HG03045 (cell line): Measurements from ENCODE around the gene TPBG.
"Not testable (repeated sequence)": the region's sequence is repeated elsewhere in the genome, so short reads cannot be mapped to it uniquely, and the experiment has no call there.

Experiments
- ATAC-seq: cut with Tn5 transposase; IDR thresholded peaks from one replicate; pipeline ENCODE4 v1.9.1; 2021; ENCODE audit warnings: mild to moderate bottlenecking, moderate library complexity; ENCODE audit not compliant: unreplicated experiment

Gene TPBG

DNA sequence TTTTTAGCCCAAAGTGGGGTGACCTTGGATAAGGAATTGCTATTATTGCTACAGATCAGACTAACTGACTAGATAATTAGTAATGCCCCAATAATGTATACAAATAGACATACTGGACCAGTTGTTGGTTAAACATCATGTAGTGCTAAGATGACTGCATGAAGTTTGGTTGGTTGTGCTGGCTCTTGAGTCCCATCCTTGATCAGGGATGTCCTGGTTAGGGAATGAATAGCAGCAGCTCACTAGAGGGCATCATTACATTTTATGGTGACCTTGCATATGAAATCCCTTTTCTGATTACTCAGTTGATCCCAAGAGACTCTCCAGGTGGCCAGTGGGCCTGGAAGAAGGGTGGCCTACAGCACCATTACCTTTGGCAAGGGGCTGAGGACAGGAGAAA, 10.9 kb downstream of the TPBG start:
- ATAC-seq: no peak

DNA sequence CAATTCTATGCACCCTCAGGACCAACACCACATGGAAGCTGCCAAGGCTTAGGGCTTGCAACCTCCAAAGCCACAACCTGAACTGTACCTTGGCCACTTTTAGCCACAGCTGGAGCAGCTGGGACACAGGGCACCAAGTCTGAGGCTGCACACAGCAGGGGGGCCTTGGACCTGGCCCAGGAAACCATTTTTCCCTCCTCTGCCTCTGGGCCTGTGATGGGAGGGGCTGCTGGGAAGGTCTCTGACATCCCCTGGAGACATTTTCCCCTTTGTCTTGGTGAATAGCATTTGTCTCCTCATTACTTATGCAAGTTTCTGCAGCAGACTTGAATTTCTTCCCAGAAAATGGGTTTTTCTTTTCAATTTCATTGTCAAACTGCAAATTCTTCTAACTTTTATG, 13.0 kb downstream of the TPBG start:
- no peak for ATAC-seq

DNA sequence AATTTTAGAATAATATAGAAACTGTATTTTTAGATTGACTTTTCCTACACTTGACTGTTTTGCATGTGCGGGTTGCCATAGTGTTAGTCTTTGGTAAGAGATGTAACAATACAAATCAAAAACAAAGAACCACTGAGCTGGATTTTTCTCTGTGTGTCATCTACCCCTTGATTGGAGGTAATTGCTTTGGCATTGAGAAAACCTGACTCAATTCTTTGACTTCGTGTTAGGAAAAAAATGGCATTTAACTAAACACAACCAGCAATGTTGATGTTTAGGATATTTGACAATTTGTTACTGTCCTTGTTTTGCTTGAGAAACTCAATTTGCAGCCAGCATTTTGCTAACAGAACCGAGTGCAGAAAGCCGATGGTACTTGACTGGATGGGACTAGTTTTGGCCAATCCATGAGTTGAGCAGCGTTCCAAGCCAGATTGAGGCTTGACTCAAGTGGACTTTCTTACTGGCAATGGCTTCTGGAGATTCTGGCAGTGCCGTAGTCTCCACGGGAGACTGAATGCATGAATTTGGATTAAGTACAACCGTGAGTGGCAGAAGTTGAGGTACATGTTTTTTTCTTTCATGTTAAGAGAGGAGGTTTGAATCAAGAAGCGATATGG, 17.1 kb downstream of the TPBG start:
- ATAC-seq: no peak

DNA sequence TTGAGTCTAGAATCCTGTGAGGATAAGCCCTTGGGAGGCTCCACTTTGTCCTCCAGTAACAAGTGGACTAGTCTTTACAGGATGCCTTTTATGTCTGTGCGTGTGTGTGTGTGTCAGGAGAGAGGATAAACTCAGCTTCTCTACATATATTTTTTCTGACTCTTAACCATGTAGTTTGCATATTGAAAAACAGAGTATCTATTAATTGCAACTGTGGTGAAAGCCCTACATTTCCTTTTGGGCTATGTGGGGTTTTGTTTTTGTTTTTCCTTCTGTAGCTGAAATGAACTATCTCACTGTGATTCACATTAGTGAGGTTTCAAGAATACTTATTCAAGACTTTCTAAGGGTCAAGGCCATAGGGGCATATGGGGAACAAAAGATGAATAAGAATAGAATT, 17.7 kb downstream of the TPBG start:
- peak; percentile 78 for ATAC-seq

DNA sequence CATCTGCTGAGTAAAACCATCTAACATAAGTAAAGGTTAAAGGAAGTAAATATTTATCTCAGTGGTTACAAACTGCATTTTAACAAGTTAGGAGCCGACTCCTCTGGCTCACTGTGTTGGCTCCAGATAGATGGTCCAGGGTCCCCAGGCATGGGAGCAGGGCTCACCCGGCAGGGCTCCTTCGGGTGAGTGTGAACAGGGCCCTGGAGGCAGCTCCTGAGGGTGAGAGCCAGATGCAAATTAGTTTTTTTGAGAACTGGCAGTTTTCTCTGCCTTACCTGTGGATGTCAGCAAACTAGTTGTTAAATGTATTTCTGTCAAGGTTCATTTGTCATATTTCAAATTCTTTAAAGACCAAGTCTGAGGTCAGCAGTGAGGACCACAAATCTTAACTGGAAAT, 21.5 kb downstream of the TPBG start:
- ATAC-seq: no peak

DNA sequence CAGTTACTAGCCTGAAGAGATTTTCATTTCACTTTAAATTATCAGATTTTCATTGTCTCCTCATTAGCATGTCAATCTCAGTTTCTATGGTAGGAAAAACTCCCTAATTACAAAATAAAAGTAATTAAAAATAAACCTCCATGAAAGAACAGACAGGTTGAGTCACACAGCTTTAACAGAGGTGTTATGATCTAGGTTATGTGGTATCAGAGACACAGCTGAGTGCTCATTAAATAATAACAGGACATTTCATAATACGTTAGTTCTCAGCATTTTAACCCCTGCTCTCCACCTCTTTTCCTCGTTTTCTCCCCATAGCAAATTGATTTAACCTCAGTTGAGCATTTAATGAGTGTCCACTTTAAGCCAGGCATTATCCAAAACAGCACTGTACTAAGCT, 21.9 kb downstream of the TPBG start:
- ATAC-seq: no peak

DNA sequence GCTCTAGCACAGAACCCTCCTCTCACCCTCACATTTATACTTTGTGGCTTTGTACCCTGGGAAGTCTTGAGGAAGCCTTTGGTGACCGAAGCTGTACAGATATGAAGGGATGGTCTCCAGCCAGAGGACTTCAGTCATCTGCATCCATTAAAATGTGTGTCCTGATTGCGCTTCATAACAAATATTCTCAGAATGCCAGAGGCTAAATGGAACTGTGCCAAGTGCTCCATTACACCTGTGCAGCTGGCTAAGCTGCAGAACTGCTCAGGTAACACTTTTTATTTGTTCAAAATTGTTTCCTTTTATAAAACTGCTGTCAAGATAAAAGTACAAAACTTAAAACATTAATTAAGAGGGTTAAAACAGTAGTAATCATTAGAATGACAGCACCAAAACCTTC, 22.3 kb downstream of the TPBG start:
- ATAC-seq: no peak

DNA sequence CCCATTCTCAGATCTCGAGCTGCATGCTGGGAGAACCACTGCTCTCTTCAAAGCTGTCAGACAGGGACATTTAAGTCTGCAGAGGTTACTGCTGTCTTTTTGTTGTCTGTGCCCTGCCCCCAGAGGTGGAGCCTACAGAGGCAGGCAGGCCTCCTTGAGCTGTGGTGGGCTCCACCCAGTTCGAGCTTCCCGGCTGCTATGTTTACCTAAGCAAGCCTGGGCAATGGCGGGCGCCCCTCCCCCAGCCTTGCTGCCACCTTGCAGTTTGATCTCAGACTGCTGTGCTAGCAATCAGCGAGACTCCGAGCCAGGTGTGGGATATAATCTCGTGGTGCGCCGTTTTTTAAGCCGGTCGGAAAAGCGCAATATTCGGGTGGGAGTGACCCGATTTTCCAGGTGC, 31.2 kb downstream of the TPBG start:
- ATAC-seq: not testable (repeated sequence)

DNA sequence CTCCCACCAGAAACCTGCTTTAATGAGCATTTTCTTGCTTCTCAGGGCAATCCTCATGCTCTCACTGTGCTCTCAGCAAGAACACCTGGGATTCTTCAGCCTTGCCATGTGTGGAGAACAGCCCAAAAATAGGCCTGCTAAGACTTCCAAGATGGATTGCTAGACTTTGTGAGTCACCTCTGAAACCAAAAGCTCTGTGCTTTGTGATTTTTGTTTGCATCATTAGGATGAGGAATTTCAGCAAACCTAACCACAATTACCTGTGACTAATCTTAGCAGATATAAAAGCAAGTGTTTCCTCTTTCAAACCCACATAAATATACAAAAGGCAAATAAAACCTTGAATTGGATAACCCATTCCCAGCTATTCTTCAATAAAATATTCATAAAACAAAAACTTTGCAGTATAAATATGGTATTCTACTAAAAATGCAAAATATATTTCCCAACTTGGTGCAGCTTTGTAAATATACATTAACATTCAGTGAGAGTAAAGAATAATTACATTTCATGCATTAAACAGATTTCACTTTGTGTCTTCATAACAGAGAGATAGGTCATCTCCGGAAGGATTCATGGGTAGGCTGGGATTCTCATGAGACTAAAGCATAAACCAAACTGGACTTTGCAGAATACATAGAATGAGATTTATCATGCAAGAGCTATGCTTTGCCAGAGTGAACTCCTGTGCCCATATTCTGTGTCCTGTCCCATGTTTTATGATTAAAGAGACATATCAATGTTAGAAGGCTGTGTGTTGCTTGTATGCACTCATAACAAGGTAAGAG, 33.5 kb downstream of the TPBG start:
- ATAC-seq: no peak

DNA sequence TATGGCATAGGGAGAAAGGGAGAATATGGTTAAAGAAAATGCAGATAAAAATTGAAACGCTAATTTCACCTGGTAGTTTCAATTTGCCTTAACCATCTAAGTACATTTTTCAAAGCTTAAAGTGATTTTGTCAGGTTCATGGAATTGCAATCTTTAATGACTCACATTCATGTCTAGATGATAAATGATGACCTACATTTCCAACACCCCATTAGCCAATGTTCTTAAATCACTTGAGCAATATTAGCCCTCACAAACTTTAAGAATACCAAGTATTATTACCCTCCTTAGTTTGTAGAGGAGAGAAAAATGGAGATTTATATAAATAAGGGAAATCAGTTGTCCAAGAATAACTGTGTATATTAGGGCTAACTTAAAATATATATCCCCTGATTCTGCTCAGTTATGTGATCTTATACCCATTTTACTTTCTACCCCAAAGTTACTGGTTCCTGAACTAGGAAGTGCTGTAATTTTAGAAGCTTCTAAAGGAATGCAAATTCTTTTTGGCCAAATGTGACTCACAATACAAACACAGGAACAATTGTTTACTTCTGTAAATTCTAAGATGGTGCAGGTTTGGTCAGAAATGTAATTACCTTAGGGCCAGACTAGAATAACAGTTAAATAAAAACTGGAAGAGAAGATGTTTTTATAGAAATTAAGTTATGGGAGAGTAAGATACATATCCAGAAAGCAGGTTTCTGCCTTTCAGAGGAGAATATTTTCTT, 34.5 kb downstream of the TPBG start:
- no peak for ATAC-seq

DNA sequence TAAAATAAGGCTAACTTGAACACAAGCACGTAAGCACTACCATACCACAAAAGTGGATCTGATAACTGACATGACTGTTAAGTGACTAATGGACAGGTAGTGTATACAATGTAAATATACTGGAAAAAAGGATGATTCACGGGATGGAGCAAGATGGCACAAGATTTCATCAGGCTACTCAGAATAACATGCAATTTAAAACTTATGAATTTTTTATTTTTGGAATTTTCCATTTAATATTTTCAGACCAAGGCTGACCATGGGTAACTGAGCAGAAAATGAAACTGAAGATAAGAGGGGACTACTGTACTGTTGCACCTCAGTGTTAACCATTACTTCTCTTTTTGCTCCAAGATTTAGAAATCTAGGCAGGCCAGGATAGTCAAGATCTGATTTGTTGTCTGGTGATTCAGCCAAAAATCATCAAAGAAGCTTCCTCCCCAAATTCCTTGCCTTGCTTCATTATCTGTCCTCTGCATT, 45.4 kb downstream of the TPBG start:
- ATAC-seq: no peak

DNA sequence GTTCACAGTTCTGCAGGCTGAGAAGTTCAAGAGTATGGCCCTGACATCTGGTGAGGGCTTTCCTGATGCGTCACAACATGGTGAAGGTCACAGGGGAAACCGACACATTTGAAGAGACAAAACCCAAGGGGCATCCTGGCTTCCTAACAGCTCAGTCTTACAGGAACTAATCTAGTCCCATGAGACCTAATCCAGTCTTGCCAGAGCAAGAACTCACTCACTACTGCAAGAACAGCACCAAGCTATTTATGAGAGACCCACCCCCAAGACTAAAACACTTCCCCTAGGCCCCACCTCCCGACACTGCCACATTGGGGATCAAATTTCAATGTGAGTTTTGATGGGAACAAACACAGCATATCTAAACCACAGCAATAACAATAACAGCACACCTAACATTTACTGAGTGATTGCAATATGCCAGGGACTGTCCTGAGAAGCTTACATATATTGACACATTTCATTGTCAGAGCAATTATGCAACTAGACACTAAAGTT, 46.6 kb downstream of the TPBG start:
- no peak for ATAC-seq

DNA sequence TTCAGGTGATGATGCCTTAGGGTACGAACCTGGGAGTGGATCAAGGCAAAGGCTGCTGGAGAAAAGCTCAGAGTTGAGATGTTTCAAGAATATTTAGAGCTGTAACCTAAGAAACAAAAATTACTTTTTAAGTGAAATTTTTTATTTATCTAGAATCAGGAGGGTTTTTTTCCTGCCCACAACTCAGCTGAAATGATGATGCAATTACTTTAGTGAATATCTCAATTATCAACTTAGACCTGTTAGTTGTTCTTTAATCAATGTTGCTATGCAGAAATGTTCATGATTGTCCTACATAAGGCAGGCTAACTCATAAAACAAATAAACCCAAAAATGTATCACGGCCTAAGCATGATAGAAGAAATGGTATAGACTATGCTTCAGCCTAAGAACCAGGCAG, 50.3 kb downstream of the TPBG start:
- no peak for ATAC-seq

DNA sequence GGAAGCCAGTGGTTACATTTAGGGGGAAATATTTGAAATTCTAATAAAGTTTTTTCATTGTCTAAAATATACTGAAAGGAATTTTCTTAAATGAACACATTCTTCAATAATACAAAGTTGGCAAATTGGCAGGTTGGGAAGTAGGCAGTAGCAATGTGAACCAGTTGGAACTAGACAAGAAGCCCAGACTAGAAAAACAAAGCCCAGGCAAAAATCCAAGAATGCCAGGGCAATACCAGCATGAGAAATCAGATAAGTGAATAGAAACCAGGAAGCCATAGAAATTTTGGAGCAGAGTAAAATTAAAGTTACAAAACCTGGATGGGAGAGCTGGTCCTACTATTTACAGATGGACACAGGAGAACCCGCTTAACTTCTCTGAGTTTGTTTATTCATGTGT, 52.2 kb downstream of the TPBG start:
- no peak for ATAC-seq

DNA sequence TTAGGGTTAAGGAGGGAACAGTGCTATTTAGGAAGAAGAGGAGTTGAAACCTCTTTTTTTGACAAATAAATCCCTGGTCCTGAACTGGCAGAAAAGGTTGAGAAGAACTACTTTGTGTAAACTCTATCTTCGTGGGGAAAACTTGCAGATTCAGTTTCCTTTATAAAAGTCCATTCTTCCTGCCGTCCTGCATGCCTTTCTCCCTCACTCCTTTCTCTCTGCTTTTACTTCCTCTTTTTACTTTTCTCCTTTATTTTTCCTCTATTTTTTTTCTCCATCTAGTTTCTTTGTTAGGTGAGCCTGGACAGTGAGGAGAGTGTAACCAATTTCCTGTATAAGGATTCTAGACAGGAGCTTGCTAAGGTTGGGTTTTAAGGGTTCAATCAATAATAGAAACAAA, 52.7 kb downstream of the TPBG start:
- ATAC-seq: no peak
